Hematopoietic multipotent progenitor cell treated with erythropoietin and hydrocortisone succinate and interleukin-3 and kit ligand, for 17 days (in vitro differentiated cells): ENCODE data around the gene ZMIZ1.
A peak's percentile ranks its signal among the peaks of the same experiment; 100 is the strongest.

Experiments
- DNase-seq: peaks from one replicate; pipeline ENCODE4 v3.0.0-alpha.2; 2015; ENCODE audit warnings: low spot score

Gene ZMIZ1

DNA sequence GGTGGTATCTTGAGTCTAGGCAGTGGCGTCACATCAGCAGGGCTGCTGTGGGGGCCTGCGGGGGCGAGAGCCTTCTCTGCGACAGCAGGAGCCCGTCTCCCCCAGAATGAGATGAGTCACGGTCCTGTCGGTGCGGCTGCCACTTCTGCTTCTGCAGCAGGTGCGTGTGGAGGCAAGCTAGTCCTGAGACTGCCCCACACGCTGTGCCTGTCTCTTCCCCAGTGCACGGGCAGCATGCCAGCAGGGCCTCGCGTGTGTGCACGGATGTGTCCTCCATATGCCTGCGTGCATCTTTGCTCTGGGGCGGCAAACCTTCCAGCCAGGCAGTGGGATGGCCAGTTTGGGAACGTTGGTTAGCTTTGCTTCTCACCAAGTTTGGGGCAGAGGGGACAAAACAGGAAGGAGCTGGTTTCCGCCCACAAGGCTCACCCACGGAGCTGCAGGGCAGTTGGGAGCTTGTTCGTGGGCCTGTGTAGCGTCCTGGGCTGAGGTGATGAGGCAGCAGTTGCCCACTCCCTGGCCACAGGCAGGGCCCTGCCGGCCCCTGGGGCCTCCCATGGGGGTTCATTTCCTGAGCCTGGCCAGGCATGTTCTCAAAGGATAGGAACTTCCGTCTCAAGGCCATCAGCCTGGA lies 217.7 kb downstream of the ZMIZ1 start:
- no peak for DNase-seq

DNA sequence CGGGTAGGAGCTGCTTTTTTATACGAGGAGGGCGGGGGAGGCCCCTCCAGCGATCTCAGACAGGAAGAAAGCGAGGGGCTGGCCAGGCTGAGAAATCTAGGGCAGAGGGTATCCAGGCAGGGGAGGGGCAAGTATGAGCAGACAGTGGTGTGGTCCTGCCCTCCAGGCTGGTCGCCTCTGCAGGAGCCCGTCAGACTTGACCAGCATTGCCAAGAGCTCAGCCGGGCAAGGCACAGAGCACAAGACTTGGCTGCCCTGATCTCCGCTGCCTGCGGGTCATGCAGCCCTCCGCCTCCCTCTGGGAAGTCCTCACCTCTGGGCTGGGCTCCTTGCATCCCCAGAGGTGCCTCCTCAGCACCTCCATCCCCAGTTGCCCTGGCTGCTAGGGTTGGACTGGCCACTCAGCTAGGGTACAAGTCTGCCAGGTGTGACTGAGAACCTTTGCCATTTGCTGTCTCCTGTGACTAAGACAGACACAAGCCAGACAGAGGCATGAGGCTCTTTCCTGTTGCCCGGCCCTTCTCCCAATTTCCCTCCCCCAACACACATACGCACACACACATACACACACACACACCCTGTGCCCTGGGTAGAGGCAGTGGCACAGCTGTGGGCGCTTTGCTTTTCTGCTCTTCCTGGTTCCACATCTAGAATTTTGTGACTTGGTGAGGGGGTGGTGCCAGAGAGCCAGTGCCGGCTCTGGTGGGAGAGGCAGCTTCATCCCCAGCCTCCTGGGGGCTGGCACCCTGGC lies 219.4 kb downstream of the ZMIZ1 start:
- DNase-seq: no peak

DNA sequence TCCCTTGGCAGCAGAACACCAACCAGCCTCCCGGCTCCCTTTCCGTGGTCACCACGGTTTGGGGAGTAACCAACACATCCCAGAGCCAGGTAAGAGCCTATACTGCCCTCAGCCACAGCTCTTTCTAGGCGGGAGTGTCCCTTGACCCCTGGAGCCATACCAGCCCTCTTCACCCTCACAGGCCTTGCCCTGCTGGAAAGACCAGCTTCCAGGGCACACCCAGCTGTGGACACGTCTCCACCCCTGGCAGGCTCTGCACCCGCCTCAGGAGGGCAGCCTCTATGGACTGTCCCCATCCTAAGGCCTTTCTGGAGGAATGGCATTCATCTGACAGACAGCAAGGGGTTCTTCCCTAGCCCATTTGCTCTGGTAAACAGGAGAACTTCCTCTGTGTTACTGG lies 221.0 kb downstream of the ZMIZ1 start:
- DNase-seq: no peak

DNA sequence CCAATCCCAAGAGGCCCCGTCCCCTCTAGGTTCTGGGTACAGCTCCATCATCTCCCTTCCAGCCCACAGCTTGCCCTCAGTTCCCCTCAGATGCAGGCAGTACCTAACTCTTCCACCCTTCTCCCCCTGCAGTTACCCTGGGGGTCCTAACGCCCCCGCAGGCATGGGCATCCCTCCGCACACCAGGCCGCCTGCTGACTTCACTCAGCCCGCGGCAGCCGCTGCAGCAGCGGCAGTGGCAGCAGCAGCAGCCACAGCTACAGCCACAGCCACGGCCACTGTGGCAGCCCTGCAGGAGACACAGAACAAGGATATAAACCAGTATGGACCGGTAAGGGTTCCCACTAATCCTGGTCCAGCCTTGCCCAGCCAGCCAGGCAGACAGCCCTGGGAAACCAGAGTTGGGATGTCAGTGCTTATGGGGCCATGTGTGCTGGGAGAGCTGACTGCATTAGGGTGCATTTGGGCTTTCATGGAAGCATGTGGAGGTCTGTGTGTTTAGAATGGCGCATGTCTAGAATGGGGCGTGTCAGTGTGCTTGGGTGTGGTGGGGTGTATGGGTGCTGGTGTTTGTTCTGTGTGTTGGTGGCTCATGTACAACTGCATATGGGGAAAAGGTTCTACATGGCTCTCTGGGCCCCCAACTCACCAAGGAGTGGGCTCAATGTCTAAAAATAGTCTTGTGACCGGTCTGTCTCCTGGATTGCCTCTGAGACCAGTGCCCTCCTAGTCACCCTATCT lies 223.4 kb downstream of the ZMIZ1 start:
- peak; percentile 9 for DNase-seq

DNA sequence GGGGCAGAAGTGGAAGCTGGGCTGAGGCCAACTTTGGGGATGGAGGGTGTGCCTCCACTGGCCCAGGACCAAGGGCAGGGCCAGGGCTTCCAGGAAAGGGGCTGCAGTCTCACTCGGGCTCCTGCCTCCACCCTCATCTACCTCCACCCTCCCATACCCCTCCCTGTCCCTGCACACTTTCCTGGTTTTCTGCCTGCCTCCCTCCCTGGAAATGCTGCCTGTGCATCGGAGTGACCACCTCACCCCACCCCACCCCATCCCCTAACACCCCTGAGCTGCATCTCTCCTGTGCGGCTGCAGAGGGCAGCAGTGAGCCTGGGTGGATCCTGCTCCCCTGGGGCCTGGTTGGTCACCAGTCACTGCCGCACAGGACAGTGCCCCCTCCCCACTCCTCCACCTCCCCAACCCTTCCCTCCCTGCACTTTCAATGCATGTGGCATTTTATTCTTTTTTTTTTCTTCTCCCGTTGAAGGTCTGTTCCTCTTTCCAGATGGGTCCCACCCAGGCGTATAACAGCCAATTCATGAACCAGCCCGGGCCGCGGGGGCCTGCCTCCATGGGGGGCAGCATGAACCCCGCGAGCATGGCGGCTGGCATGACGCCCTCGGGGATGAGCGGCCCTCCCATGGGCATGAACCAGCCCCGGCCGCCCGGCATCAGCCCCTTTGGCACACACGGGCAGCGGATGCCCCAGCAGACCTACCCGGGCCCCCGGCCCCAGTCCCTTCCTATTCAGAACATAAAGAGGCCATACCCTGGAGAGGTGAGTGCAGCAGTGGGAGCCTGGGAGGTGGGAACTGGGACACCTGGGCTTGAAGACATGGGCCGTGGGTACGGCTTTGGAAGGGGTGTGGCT lies 224.4 kb downstream of the ZMIZ1 start:
- DNase-seq: peak; percentile 18

DNA sequence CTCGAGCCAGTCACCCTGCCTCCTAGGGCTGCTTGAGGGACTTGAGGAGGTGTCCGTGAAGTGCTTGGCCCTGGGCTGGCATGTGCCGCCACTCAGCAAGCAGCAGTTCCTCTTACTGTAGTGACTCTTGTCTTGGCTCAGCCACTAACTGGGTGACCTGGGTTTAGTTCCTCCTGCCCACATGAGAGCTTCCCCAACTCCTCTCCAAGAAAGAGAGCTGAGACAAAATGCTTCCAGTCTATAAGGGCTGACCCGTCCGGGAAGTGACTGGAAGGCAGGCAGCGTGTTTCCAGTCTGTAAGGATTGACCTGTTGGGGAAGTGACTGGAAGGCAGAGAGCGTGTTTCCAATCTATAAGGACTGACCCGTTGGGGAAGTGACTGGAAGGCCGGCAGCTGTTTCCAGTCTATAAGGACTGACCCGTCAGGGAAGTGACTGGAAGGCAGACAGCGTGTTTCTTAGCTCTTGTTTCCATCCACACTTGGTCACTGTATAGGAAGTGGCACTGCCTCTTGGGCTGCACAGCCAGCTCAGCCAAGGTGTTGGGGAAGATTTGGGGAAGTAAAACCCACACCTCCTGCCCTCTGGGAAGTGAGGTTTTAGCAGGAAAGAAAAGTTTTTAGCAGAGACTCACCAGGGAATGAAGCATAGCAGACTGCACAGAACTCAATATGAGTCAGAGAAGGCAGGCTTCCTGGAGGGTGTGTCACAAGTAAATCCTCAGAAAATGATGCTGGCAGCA lies 225.2 kb downstream of the ZMIZ1 start:
- no peak for DNase-seq

DNA sequence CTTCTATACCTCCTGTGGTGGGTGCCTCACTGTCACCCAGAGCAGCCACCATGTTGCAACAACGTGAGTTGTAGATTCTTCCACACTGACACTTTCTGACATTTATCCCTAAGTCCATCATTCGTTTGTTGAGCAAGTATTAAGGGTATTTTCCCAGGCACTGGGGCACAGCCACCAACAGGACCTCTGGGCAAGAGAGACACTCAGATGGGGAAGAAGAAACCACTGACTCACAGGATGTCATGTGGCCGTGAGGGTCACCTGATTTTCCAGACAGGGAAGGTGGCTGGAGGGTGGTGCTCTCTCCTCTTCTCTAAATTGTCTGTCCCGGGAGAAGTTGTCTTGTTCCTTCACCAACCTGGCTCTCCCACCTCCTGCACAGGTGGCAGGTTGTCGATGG lies 226.8 kb downstream of the ZMIZ1 start:
- DNase-seq: no peak

DNA sequence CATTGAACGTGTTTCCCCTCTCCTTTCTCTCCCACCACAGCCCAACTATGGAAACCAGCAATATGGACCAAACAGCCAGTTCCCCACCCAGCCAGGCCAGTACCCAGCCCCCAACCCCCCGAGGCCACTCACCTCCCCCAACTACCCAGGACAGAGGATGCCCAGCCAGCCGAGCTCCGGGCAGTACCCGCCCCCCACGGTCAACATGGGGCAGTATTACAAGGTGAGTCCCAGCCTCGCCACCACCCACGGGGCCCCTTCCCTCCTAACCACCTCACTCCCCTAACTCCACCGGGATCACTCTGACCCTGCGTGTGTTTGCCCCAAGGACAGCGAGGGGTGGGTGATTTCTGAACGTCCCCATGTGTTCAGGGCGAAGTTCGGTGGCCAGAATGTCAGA lies 227.7 kb downstream of the ZMIZ1 start:
- no peak for DNase-seq

DNA sequence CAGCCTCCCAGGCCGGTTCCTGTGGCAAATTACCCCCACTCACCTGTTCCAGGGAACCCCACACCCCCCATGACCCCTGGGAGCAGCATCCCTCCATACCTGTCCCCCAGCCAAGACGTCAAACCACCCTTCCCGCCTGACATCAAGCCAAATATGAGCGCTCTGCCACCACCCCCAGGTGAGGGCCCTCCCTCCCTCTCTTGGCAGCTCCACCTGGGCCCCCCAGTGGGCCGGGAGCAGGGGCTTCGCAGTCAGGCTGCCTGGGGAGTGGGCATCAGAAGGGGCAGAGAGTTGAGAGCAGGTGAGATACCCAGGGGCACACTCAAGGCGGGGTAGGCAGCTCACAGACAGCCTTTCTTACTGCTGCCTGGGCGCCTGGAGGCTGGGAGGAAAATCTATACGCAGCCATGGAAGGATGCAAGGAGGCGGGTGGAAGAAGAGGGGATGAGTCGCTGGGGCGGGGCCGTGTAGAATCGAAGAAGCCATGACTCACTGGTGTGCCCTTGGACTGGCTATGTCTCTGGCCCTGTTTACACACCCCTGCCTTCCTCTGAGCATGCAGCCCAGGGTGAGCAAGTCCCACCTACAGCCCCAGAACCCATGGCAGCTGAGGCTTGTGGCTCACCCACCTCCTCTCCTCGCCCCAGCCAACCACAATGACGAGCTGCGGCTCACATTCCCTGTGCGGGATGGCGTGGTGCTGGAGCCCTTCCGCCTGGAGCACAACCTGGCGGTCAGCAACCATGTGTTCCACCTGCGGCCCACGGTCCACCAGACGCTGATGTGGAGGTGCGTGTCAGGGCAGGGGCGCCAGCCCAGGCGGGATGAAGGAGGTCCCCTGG lies 229.9 kb downstream of the ZMIZ1 start:
- DNase-seq: peak; percentile 68

DNA sequence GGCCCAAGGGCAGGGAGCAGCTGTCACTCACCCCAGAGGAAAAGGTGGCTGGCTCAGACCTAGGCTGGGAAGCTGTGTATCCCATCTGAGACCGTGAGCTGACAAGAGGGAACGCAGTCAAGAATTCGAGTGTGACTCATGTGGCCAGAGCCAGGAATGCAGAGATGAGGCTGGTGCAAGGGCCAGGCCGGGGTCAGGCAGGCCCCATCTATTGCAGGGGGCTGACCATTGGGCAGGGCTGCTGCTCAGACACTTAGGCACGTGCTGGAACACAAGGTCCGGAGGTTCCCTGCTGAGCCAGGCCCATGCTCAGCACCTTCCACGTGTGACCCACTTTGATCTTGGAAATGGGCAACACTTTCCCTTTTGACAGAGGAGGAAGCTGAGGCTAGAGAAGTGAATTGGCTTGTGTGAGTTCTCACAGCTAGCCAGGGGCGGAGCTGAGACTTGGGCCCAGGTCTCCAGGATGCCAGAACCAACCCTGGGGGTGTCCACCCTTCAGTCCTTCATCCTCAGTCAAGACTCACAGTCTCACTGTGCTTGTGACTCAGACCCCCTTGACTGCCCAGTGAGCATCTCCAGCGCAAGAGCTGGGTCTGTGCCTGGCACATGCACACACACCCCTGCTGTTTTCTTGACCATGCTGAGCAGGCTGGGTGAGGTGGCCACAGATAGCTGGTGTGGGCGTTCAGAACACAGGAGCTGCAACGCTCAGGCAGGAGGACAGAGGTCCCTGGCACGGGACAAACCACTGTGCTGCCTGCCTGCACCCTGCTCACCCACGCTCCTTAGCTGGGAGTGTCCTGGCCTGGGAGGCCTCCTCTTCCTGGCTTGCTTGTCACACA lies 230.9 kb downstream of the ZMIZ1 start:
- DNase-seq: no peak

DNA sequence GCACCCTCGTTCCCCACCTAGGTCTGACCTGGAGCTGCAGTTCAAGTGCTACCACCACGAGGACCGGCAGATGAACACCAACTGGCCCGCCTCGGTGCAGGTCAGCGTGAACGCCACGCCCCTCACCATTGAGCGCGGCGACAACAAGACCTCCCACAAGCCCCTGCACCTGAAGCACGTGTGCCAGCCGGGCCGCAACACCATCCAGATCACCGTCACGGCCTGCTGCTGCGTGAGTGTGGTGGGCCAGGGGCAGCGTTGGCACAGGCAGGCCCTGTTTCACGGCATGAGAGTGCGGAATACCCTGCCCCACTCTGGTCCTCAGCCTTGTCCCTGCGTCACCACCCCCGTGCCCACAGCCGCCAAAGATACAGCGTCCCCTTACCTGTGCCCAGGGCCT lies 231.9 kb downstream of the ZMIZ1 start:
- no peak for DNase-seq

DNA sequence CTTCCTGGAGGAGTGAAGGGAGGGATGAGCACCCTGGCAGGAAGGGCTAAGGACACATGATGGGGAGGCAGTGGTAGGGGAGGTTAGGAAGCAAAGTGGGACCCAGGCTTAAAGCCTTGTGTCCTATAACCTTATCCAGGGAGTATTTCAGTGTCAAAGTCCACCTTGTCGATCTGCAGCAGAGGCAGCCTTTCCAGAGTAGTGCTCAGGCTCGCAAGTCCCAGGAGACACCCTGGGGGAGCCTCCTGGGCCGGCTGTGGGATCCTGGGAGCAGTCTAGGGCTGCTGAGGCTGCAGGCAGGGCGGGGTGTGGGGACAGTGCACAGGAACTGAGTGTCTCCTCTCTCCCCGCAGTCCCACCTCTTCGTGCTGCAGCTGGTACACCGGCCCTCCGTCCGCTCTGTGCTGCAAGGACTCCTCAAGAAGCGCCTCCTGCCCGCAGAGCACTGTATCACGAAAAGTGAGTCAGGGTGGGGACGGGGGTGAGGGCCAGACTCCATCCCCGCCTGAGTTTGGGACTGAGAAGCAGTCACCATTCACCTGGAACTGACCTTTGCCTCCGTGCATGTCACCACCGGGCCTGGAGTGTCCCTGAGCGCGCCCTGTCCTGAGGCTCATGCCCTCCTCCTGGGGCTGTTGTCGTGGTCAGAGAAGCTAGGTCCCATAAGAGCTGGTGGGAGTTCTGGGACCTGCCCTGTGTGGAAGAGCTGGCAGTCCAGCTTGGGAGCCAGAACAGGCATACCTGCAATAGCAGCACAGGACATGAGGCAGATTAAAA lies 233.2 kb downstream of the ZMIZ1 start:
- no peak for DNase-seq

DNA sequence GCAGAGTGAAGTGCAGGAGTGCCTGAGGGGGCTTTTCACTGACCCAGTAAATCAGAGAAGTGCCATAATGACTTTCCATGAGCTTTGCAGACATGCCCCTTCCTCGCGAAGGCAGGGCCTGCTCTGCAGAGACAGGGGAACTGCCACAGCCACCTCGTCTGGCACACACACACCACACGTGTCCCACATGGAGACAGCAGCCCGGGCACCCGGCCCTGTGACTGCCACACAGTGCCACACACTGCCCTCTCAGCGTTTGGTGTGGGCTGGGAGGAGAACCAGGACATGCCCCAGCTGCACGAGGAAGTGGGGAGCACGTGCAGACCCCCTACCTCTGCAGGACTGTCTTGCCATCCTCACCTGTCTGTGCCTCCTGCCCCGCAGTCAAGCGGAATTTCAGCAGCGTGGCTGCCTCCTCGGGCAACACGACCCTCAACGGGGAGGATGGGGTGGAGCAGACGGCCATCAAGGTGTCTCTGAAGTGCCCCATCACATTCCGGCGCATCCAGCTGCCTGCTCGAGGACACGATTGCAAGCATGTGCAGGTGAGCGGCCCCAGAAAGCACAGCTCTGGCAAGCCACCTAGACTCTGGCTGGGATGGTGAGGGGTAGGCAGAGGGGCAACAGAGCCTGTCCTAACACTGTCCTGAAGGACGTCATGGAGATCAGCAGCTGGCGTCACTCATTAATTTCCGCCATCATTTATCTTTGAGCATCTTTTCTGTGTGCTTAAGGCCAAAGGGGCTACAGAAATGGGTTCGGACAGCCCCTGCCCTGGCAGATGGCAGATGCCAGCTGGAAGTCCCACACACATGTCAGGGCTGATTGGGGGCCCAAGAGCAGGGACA lies 235.1 kb downstream of the ZMIZ1 start:
- no peak for DNase-seq

DNA sequence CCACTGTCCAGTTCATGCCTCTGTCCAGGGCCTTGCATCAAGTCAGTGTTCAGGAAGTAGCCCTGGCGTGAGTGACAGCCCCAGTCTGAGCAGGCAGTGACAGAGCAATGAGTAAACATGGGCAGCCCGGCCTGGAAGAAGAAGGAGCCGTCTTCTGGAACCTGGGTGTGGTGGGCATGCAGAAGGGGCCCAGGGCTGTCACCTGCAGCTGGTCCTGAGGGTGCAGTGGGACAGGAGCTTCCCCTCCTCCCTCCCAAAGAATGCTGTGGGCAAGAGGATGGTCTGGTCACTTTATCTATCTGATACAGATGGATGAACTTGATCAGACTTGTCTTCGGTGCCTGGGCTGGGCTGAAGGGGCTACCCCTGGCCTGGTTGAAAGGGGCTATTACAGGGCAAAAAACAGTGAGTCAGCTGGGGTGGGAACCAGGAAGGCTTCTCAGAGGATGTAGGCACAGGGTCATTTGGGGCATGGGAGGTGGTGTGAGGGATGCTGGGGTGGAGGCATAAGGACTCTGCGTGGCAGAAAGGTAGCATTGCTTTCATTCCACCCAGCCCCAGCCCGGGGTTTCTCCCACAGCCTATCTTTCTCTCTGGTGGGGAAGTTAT lies 235.8 kb downstream of the ZMIZ1 start:
- no peak for DNase-seq

DNA sequence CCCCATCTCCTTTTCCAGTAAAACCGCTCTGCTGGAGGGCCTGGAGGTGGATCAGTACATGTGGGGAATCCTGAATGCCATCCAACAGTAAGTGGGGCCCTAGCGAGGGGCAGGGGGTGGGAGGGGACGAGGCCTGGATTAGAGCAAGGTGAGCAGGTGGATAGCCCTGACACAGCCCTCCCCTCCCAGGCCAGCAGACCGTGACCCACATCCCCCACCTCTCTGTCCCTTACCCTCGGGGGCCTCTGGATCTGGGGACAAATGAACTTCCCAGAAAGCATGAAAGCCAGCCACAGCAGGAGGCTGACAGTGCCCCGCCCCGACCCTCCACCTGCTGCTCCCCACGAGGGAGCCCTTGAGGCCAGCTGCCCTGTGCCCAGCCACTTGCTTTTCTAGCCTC lies 236.7 kb downstream of the ZMIZ1 start:
- no peak for DNase-seq

DNA sequence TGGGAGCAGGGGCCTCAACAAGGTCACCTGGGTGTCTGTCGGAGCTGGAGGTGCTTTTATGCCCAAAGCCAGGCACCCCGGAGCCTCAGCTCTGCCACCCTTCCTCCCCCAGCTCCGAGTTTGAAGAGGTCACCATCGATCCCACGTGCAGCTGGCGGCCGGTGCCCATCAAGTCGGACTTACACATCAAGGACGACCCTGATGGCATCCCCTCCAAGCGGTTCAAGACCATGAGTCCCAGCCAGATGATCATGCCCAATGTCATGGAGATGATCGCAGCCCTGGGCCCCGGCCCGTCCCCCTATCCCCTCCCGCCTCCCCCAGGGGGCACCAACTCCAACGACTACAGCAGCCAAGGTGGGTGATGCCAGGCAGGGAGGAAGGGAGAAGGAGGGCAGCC lies 237.2 kb downstream of the ZMIZ1 start:
- DNase-seq: no peak

DNA sequence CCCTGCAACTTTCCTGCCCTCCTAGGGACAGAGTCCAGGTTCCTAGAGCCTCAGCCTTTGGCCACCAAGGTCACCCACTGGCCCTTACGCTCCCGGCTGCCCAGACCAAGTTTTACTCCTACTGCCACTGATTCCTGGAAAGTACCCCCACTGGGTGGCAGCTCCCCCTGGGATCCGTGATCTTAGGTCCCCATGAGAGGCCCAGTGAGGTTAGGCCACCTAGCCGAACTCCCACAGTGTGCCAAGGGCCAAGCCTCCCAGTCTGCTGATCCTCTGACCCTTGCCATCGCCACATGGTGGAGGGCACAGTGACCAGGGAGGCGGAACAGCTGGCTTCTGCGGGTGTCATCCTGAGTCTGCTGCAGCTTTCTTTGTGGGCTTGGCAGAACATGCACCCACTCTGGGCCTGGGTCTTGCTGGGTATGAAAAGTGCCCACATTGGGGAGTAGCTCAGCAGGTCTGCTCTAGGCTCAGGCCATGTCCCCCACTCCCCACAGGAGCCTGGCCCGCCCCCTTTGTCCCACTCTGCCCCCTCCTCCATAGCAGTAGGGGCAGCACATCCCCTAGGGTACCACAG lies 238.0 kb downstream of the ZMIZ1 start:
- DNase-seq: no peak
